ENCODE results near the gene XPNPEP3.
A peak's percentile ranks its signal among the peaks of the same experiment; 100 is the strongest.

Gene XPNPEP3

DNA sequence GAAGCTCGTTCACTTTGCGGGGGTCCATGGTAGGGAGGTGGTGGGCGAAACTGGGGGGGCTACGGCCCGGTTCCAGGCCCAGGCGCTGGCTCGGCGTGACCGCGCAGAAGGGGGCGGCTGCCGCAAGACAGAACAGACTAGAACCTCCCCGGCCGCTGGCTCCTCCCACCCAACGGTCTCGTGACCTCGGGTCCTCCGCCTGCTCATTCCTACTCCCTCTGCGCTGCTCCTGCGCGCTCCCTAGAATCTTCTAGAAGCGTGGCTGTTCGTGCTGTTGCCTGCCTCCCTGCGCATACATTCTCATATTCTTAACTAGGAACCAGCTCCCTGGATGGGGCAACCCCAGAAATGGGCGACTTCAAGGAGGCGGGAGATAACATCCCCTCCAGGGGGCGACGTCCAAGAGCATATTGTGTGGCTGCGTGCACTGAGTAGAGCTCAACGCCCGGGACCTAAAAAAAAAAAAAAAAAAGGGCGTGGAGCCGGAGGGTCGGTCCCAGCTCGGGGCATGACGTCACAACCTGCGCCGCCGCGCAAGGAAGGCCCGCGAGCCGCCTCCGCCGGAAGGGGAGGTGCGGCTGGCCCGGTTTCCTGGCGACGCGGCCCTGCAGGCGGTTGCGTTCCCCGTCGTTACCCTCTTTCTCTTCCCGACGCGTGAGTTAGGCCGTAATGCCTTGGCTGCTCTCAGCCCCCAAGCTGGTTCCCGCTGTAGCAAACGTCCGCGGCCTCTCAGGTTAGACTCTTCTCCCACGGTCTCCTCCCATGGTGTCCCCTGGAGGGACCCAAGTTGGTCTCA, at the start of gene XPNPEP3, which contains the start of gene ST13:
XPNPEP3 (plus strand) TSS at position 636 of the 796 bp plus-strand sequence; CDS start at position 670, 34 bp downstream.
ST13 (minus strand) TSS at position 127 of the 796 bp plus-strand sequence; CDS start at position 28, 99 bp downstream.
- peak within 1 kb of the TSS; percentile 98 for H3K4me2 ChIP-seq (ENCODE audit: low read depth, low read length, poor library complexity, severe bottlenecking)
- H3K9me3 ChIP-seq (ENCODE audit: insufficient read depth, low read length), result no peaks in the 10 kb centered on the region
- no peaks in the 10 kb centered on the region for H3K9me2 ChIP-seq (replicated peaks; ENCODE audit: insufficient read depth, low read length)
- H3K9ac ChIP-seq (ENCODE audit: low read length), result peak within 1 kb of the TSS; percentile 77
- H3K27me3 ChIP-seq (ENCODE audit: low read length), result no peaks in the 10 kb centered on the region
- peaks cover 21% of the 10 kb centered on the region for H3F3A ChIP-seq (ENCODE audit: insufficient read depth)
- peak within 1 kb of the TSS; percentile 88 for H2AFZ ChIP-seq (ENCODE audit: low read depth, low read length, severe bottlenecking)
- H4K20me1 ChIP-seq (ENCODE audit: low read depth, low read length), result peaks cover 5% of the 10 kb centered on the region; the same call in 1 of the 2 replicates
- peaks cover 92% of the 10 kb centered on the region for H3K79me2 ChIP-seq (ENCODE audit: insufficient read depth, low read length)
- H3K36me3 ChIP-seq (ENCODE audit: low read length), result peaks cover 6% of the 10 kb centered on the region; the same call in 1 of the 2 replicates
- peak; percentile 47 for TF ChIP-seq CTCF (IDR thresholded peaks at IDR 0.05; ENCODE audit: insufficient read depth, low read length, poor library complexity, severe bottlenecking)
- no peak for TF ChIP-seq EZH2phosphoT487 (conservative IDR thresholded peaks at IDR 0.05; ENCODE audit: low read length)
- H3K4me3 ChIP-seq (ENCODE audit: insufficient read depth, low read length, poor library complexity, severe bottlenecking), result peak within 1 kb of the TSS; percentile 89
- peak within 1 kb of the TSS; percentile 89 for H3K27ac ChIP-seq (ENCODE audit: low read depth, low read length)

DNA sequence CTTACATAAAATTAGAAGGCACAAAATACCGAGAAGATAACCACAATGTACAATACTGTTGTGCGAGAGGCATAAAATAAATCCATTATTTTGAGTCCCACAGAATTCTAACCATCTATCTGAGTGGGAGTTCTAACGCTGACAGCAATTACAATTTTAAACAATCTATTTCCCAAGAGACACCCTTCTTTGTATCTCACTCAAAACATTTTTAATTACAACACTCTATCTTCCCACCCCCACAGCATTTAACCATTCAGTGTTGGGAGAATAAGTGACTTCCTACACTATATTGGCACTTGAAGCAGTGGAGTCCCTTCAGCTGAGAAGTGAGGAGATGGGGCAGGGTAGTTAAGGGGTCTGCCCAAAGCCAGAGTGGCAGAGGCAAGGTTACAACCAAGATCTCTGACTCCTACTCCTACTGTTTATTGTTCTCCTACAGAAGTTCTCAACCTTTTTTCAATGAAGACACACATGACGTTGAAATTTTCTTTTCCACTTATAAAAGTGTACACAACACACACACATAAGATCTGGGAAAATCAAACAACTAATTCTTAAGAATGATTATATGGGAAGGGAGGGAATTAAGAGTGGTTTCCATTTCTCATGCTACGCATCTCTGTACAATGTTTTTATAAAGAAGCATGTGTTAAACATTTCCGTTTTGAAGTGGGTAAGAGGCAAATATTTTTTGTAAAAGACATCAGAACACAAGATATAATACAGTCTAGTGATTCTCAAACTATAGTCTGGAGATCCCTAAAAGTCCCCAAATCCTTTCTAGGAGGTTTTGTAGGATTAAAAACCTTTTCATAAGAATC, 48.7 kb upstream of the XPNPEP3 start:
- H3K9me2 ChIP-seq (replicated peaks; ENCODE audit: insufficient read depth, low read length), result no peaks in the 10 kb centered on the region
- H3K79me2 ChIP-seq (ENCODE audit: insufficient read depth, low read length), result peaks cover 99% of the 10 kb centered on the region
- peaks cover 6% of the 10 kb centered on the region; the same call in 1 of the 2 replicates for H4K20me1 ChIP-seq (ENCODE audit: low read depth, low read length)
- TF ChIP-seq EZH2phosphoT487 (conservative IDR thresholded peaks at IDR 0.05; ENCODE audit: low read length) (no peak), CTCF (IDR thresholded peaks at IDR 0.05; ENCODE audit: insufficient read depth, low read length, poor library complexity, severe bottlenecking) (no peak)
- H3K9me3 ChIP-seq (ENCODE audit: insufficient read depth, low read length), result no peaks in the 10 kb centered on the region
- H3K27me3 ChIP-seq (ENCODE audit: low read length), result no peaks in the 10 kb centered on the region
- H3K4me2 ChIP-seq (ENCODE audit: low read depth, low read length, poor library complexity, severe bottlenecking), result no peak overlapping the region
- no peak overlapping the region for H3K9ac ChIP-seq (ENCODE audit: low read length)
- no peaks in the 10 kb centered on the region for H3F3A ChIP-seq (ENCODE audit: insufficient read depth)
- H3K27ac ChIP-seq (ENCODE audit: low read depth, low read length), result no peak overlapping the region
- no peak overlapping the region for H2AFZ ChIP-seq (ENCODE audit: low read depth, low read length, severe bottlenecking)
- H3K4me3 ChIP-seq (ENCODE audit: insufficient read depth, low read length, poor library complexity, severe bottlenecking), result no peak overlapping the region
- H3K36me3 ChIP-seq (ENCODE audit: low read length), result peaks cover 3% of the 10 kb centered on the region; the same call in 1 of the 2 replicates

DNA sequence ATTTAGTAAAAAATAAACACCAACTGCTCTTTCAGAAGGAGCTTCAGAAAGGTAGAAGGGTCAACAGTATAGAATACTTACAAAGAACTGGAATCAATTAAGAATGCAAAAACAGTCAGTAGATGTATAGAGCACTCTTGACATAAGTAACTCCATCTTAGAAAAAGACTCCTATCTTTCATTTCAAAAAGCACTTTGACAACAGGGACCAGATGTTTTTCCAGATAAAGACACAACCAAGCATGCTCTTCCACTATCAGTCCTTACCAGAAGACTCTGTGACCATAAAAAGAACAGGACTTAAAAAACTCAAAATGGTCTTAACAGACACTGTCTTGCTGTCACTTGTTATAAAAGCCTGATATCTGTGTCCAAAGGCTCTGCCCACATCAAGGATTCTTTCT, 43.0 kb upstream of the XPNPEP3 start:
- H2AFZ ChIP-seq (ENCODE audit: low read depth, low read length, severe bottlenecking), result no peak overlapping the region
- no peaks in the 10 kb centered on the region for H3K27me3 ChIP-seq (ENCODE audit: low read length)
- peak overlapping the region; percentile 13 for H3K4me2 ChIP-seq (ENCODE audit: low read depth, low read length, poor library complexity, severe bottlenecking)
- no peaks in the 10 kb centered on the region for H3K9me2 ChIP-seq (replicated peaks; ENCODE audit: insufficient read depth, low read length)
- no peak overlapping the region for H3K9ac ChIP-seq (ENCODE audit: low read length)
- H4K20me1 ChIP-seq (ENCODE audit: low read depth, low read length), result peaks cover 6% of the 10 kb centered on the region; the same call in 1 of the 2 replicates
- peaks cover 3% of the 10 kb centered on the region; the same call in 1 of the 2 replicates for H3F3A ChIP-seq (ENCODE audit: insufficient read depth)
- peaks cover 20% of the 10 kb centered on the region for H3K36me3 ChIP-seq (ENCODE audit: low read length)
- no peak for TF ChIP-seq EZH2phosphoT487 (conservative IDR thresholded peaks at IDR 0.05; ENCODE audit: low read length)
- TF ChIP-seq CTCF (IDR thresholded peaks at IDR 0.05; ENCODE audit: insufficient read depth, low read length, poor library complexity, severe bottlenecking), result no peak
- no peaks in the 10 kb centered on the region for H3K9me3 ChIP-seq (ENCODE audit: insufficient read depth, low read length)
- H3K4me3 ChIP-seq (ENCODE audit: insufficient read depth, low read length, poor library complexity, severe bottlenecking), result no peak overlapping the region
- H3K27ac ChIP-seq (ENCODE audit: low read depth, low read length), result peak overlapping the region; percentile 59
- peaks cover 98% of the 10 kb centered on the region for H3K79me2 ChIP-seq (ENCODE audit: insufficient read depth, low read length)
